RWPE1 (cell line): ENCODE data around the gene DEFB128.

Source experiments
- CTCF ChIA-PET: fragments of 350-600 bp; sonication (Branson Sonifier 250); formaldehyde crosslinking; extraction: SDS; loops from one replicate; lab custom pipeline; 2021; lab: Yijun Ruan, JAX
- POLR2A ChIA-PET: fragments of 400-600 bp; formaldehyde crosslinking; extraction: SDS; loops from one replicate; lab custom pipeline; 2020; ENCODE audit warnings: antibody characterized with exemption; ENCODE audit not compliant: low non-redundant PET; lab: Yijun Ruan, JAX
- DNase-seq: peaks from one replicate; pipeline ENCODE4 v3.0.0; 2012; ENCODE audit warnings: low spot score
- H3K27ac ChIP-seq: fragments of 450-650 bp; 2 replicates; pipeline ENCODE4 v1.5.1; 2017
- CTCF ChIP-seq: fragments of 450-650 bp; conservative IDR thresholded peaks from 2 replicates; pipeline ENCODE4 v1.5.1; 2017; ENCODE audit warnings: low read depth, mild to moderate bottlenecking

Gene DEFB128

GRCh38 chr20:164618-165017 lies 24.9 kb downstream of the DEFB128 start:
- POLR2A ChIA-PET: no interaction called here
- CTCF ChIA-PET: no interaction called here
- no peak overlapping the region for H3K27ac ChIP-seq
- no peak for TF ChIP-seq CTCF
- no peak for DNase-seq

- no peak for TF ChIP-seq CTCF
- no peak for DNase-seq
- CTCF ChIA-PET: interaction anchor here (0.5 to 0.6 kb wide), 2 partner anchors 27 to 69 kb away, joined by 3 to 4 read pairs; no protein-coding TSS in a partner anchor
- POLR2A ChIA-PET: no interaction called here
- no peak within 1 kb of the TSS for H3K27ac ChIP-seq
Measured at GRCh38 chr20:157154-157553, 32.4 kb downstream of the DEFB128 start, which contains the start of gene DEFB127. DEFB127 (plus strand) TSS chr20:157454; CDS start chr20:157545, 91 bp downstream.

- no peak for DNase-seq
- no peak for TF ChIP-seq CTCF
- POLR2A ChIA-PET: no interaction called here
- CTCF ChIA-PET: interaction anchor here (0.5 kb wide), 1 partner anchor 79 kb away, joined by 3 read pairs; no protein-coding TSS in a partner anchor
- no peak overlapping the region for H3K27ac ChIP-seq
Measured at GRCh38 chr20:152131-152530, 37.4 kb downstream of the DEFB128 start.

DNA sequence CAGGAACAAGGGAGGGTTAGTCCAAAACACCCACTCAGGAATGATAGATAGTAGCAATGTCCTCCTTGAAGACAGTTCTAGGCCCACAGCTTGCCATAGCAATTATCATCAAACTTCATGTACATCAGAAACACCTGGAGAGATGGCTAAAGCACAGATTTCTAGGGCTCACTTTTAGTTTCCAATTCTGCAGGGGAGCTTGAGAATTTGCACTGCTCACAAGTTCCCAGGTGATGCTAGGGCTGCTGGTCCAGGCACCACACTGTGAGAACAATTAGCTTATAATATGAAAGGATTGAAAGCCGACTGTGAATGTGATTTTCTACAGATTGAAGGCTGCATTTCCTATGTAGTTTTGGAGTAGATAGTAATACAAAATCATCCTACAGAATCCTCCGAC lies 43.6 kb downstream of the DEFB128 start:
- no peak for TF ChIP-seq CTCF
- ChIA-PET CTCF (interaction anchor here (0.9 kb wide), 1 partner anchor 8 kb away, joined by 3 read pairs; no protein-coding TSS in a partner anchor), POLR2A (no interaction called here)
- DNase-seq: no peak
- no peak overlapping the region for H3K27ac ChIP-seq

GRCh38 chr20:142290-142689 lies 47.2 kb downstream of the DEFB128 start, which contains the start of gene DEFB126:
DEFB126 (plus strand) TSS chr20:142590; CDS start chr20:142629, 39 bp downstream.
- DNase-seq: no peak
- POLR2A ChIA-PET: no interaction called here
- TF ChIP-seq CTCF: no peak
- no peak within 1 kb of the TSS for H3K27ac ChIP-seq
- CTCF ChIA-PET: no interaction called here
